Activated CD8-positive, alpha-beta memory T cell treated with anti-CD3 and anti-CD28 coated beads, Interleukin-2, amount 50 U/mL, for 1 hour (primary cell): ENCODE data around the gene PLCH1.

Experiments
- DNase-seq: peaks from one replicate; pipeline ENCODE4 v3.0.0-alpha.2; 2020; ENCODE audit errors: extremely low read depth

The PLCH1 gene

DNA sequence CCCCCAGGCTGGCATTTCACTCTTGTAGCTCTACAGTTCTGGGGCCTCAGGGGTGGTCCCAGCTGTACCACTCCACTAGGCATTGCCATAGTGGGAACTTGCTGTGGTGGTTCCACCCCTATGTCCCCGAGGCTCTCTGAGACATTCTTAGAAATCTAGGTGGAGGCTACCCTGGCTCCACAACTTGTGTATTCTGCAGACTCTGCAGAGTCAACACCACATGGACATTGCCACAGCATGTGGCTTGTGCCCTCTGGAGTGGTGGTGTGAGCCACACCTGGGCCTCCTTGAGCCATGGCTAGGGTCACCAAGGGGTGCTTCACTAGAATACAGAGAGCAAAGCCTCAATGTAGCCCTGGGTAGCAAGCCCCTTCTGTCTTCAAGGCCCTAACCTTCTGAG lies 397.0 kb downstream of the PLCH1 start:
- DNase-seq: no peak

DNA sequence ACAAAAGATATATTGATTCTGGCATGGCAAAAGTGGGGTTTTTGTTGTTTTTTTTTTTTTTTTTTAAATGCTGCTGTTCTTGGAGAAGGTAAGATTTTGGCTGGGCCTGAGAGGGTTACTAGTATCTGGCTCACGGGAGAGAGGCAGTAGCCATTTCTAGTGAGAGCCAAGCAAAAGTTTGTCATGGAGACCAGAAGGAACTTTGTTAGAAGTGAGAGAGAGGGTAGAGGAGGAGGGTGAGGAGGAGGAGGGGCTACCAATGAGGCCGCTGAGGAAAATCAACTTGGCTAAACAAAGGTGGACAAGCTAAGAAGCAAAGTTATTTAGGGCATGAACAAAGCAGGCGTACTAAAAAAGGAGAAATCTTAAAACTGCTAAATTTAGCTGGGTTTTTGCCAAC lies 402.5 kb downstream of the PLCH1 start:
- DNase-seq: no peak

DNA sequence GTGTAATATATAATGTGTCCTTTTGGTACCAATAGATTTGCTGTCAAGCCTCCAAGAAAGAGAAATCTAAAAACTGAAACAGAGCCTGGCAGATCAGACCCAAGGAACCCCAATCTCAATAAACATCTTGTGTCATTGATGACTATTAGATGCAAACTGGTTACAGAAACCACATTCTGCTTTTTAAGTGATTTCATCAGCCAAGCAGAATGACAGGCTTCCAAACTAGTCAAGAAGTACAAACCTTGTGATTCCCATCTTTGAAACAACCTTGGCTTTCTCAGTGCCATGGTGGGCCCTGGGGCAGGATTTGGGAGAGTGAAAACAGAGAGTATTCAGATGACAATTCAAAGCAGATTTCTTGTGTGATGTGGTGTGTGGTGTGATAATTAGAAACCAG lies 405.8 kb downstream of the PLCH1 start:
- no peak for DNase-seq

DNA sequence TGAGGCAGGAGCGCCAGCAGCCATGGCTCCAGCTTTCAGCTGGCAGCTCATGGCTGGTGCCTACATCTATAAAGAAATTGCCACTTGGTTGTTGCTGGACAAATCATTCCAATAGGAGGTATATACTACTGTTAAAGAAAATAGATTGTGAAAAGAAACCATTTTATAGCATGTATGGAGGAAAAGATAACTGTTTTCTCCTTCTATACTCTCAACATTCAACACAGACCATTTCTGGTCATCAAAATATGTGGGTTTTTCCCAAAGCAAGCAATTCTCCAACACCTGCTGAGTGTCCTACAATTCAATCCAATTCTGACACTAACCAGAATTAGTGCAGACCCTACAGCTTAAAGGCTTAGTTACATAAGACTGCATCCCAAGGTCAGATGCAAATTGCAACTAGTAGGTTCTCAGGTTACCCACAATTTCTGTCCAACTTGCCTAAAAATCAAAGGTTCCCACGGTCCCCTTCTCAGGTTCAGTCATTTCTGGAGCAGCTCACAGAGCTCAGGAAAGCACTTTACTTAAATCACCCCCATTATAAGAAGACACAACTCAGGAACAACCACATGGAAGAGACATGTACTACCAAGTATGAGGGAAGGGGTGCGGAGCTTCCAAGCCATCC lies 409.0 kb downstream of the PLCH1 start:
- DNase-seq: no peak

DNA sequence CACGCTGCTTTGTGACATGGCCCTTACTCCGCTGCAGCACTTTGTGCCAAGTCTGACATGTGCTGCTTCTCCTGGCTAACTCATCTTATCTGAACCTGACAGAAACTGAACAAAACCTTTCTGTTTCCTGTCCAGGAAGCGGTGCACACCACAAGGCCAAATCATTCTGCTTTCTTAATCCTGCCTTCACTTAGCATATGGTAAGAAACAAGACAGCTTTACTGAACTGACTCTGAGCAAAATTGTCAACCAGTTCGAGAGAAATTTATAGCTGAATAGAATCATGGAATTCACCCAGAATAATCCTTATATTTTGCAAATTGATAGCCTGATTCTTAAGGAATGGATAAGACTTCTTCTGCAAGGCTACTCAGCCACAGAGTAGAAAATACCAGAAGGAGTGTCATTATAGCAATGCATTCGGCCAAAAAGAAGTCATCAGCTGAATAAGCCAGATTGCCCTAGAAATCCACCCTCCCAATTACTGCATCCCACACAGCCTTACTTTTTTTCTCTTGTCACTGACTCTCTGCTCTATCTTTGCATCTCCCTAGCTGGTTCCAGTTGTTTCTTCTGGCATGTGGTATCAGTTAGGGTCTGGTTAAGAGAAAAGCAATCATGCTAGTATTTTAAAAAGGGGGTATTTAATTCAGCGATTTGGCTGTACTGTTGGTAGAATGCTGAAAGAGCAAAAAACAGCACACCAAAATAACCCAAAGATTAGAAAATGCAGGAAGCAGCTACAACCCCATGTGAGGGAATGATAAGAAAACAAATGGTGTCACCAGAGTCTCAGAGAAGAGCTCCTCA lies 409.8 kb downstream of the PLCH1 start:
- DNase-seq: no peak

DNA sequence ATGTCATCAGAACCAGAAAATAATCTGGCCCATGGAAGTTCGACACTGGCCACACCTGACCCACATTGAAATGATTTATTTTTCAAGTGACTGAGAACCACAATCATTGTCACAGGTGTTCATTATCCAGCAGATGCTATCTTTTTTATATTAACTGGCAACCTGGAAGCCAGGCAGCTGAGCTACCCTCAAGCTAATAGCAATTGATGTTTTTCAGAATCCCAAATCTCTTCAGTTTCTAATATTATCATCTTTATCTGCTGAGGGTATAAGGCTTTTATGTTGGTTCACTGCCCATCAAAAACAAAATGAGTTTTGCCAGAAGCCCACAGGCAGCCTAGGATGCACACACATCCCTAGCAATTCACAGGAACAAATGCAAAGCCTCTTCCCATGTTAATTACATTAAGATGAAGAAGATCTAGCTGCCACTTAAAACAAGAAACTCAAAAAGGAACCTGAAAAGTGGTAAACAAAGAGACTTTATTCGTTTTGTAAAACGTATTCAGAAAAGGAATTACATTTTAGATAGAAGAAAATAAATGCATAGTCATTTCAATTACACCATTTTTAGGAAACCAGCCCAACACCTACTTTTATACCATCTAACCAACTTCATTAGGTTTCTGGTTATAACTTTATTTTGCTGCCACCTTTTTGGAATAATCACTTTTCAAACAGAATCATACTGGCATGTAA lies 410.5 kb downstream of the PLCH1 start:
- DNase-seq: no peak

DNA sequence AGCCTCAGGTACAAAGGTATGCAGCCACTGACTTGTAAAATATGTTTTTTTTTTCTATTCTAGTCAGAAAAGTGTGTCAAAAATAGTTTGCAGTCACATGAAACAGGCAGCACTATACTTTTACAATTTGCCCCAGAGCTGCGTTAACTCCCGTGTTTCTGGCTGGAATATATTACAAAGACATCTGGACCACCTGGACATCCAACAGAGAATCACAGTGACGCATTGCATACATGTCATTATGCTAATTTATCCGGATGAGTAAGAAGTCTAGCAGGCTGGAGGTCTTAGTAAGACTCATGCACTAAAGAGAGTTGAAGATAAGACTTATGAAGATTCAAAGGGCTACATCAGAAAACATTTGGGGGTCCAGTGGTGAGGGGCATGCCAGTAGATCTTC lies 412.2 kb downstream of the PLCH1 start:
- no peak for DNase-seq

DNA sequence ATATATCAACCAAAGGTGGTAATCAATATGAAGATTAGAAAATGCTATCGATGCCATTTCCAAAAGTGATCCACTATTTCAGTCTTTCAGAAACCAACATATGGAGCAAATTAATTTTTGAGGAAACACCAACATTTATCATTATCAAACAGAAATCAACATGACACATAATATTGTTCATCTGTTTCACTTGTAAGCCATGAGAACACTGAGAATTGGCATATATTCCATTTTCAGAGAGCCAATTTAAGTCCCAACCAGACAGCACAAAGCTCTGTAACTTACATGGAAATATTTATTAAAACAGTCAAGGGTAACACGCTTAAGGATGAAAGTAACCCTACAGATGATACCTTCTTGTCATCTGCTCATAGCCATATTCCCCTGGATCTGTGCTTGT lies 413.8 kb downstream of the PLCH1 start:
- DNase-seq: no peak

DNA sequence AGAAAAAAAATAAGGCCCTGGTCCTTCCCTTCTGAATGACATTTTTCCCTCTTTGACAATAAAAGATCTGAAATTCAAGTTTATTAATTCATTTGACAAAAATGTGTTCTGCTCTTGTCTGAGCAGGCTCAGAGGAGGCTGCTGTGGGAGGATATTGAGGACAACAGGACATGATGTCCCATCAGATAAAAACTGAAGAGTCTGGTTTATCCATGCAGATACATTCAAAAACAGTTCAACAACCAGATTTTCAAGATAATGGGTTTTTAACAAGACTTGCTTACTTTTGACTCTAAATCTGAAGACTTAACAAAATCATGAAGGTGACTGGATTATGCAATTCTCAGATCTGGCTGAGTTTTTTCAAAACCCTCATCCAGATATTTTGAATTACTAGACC lies 414.5 kb downstream of the PLCH1 start:
- no peak for DNase-seq

DNA sequence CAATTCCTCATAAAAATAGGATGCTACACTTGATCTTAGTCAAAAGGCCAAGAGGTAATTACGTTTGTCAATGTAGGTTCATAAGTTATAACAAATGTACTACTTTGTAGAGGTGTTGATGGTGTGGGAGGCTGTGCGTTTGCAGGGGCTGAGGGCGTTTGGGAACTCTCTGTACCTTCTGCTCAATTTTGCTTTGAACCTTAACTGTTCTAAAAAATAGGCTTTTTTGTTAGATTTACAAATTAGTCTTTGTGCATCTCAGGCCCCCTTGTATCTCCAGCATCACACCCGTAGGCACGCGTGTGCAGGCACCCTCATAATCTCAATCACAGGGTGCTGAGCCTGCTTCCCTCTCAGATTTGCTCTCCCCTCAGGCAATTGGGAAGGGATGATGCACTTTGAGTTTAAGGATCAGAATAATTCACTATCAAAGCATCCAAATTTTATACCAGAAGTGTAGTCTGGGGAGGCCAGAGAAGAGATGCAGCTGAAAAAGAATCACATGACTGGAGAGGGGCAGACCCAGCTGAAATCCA lies 415.3 kb downstream of the PLCH1 start:
- DNase-seq: no peak

DNA sequence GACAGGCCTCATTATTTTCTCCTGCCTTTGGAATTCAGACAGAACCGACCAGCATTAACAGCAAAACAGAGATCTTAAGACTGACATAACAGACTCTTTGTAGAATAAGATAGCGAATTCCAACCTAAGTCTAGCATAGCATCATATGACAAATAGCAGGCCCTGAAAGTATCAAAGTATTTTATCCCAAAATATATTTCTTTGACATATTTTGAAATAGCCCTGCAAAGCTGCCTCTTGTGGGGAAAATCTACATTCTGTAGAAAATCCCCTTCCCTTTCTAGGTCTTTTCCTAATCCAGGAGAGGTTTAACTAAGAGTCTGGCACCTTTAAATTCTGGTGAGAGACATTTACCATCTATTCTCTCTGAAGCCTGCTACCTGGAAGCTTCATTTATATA lies 417.0 kb downstream of the PLCH1 start:
- no peak for DNase-seq

DNA sequence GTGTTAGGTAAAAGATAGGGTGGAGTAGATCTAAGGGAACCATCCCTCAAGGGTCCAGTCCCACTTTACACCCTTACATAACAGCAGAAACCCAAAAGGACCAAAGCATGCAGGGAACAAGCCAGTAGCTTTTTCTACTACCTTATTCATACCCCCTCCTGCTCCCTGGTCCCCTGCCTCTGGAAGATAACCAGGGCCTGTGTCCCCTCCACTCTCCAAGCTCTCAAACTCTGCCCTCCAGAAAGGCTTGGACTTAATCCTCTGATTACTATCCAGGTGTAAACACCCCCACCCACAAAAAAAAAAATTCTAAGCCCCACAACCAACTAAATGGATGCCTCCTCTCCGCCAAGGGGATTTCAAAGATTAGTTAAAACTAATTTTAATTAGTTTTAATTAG lies 417.4 kb downstream of the PLCH1 start:
- DNase-seq: no peak

DNA sequence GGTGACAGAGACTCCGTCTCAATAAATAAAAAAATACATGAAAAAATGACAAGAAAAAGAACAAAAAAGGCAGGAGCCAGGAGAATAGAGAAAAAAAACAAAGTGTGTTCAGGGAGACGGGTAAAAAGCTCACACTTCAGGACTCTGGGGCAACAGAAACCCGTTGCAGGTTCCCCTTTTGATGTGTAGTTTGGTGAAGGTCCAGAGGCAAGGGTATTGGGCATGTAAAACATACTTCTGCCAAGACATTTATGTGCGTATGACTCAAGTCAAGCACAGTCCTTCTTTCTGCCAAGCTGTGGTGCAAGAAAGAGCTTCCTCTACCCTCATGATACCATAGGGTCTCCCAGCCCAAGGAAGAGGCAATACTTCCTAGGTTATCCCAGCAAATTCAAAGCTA lies 418.0 kb downstream of the PLCH1 start:
- no peak for DNase-seq

DNA sequence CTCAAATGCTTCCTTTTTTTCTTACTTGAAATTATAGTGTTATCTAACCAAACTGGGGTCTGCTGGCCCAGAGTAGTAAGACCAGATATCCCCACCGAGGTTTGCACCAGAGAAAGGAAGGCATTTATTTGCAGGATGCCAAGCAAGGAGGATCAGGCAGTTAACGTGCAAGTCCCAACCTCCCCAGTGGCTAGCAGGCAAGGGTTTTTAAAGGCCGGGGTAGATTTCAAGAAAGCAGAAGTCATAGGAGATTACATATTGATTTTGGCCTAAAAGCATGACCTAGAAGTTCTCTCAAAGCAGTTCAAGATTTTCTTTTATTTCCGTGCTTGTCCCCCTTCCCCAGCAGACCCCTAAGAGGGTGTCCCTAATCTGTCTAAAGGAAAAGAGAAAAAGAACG lies 418.6 kb downstream of the PLCH1 start:
- no peak for DNase-seq
